H1 (cell line): ENCODE measurements around the gene OLA1. TPM values are rescaled to one million over a fixed set of nuclear protein-coding genes. Genes with fewer than 3 reads are reported as not detected.

ENCODE experiments used
- CTCF ChIA-PET: fragments of 300-600 bp; sonication (Branson Sonifier 250); formaldehyde crosslinking; loops from one replicate; lab custom pipeline; 2021; ENCODE audit not compliant: partially characterized antibody; lab: Charles Lee
- POLR2A ChIA-PET: fragments of 300-600 bp; sonication (Branson Sonifier 250); formaldehyde crosslinking; loops from one replicate; lab custom pipeline; 2021; ENCODE audit warnings: inconsistent platforms; ENCODE audit not compliant: partially characterized antibody; lab: Charles Lee
- DNase-seq, 2 experiments: peaks; one replicate each; pipeline versions ENCODE4 v3.0.0 to v3.0.0-alpha.2; 2010 to 2022; ENCODE audit warnings: low spot score in 2 of 2, low read depth in 1 of 2, mixed read lengths in 1 of 2
- FAIRE-seq: peaks from 2 replicates; lab custom pipeline; 2011; peaks lifted over from hg19 to GRCh38; lab: Jason Lieb, UNC
- H2AFZ ChIP-seq: 2 replicates; pipeline ENCODE4 v1.8.1; 2012; ENCODE audit warnings: low read length, inconsistent platforms
- H2AK5ac ChIP-seq: 2 replicates; pipeline ENCODE4 v1.6.1; 2013; ENCODE audit warnings: low read depth, low read length
- H2BK120ac ChIP-seq: replicated peaks from 2 replicates; pipeline ENCODE3; 2013; ENCODE audit warnings: low read depth, low read length, inconsistent platforms
- H2BK12ac ChIP-seq: 2 replicates; pipeline ENCODE4 v1.6.1; 2013; ENCODE audit warnings: low read depth, low read length
- H2BK15ac ChIP-seq: 2 replicates; pipeline ENCODE4 v1.6.1; 2013; ENCODE audit warnings: low read length
- H2BK20ac ChIP-seq: 2 replicates; pipeline ENCODE4 v1.6.1; 2013; ENCODE audit warnings: low read length
- H2BK5ac ChIP-seq: 2 replicates; pipeline ENCODE4 v1.6.1; 2013; ENCODE audit warnings: low read depth, low read length
- H3K14ac ChIP-seq: 2 replicates; pipeline ENCODE4 v1.6.1; 2013; ENCODE audit warnings: inconsistent platforms; ENCODE audit not compliant: insufficient read length
- H3K18ac ChIP-seq: 2 replicates; pipeline ENCODE4 v1.6.1; 2013; ENCODE audit warnings: low read length; ENCODE audit errors: extremely low read depth
- H3K23ac ChIP-seq: 2 replicates; pipeline ENCODE4 v1.6.1; 2013; ENCODE audit warnings: inconsistent platforms; ENCODE audit not compliant: insufficient read length
- H3K23me2 ChIP-seq: 2 replicates; pipeline ENCODE4 v1.6.1; 2013; ENCODE audit warnings: low read depth, low read length
- H3K27ac ChIP-seq: 2 replicates; pipeline ENCODE4 v1.6.1; 2011; ENCODE audit warnings: low read depth, low read length, inconsistent platforms
- H3K27me3 ChIP-seq, 4 experiments: replicated peaks in 1 of 4; 1 replicate in 1 of 4; 2 replicates in 3 of 4; pipeline versions ENCODE4 v1.6.1 to v1.8.1; 2011 to 2013; ENCODE audit warnings: low read length in 3 of 4, mild to moderate bottlenecking in 3 of 4, inconsistent platforms in 2 of 4, mixed read lengths in 2 of 4, moderate library complexity in 1 of 4; ENCODE audit not compliant: control insufficient read depth in 3 of 4, insufficient read depth in 3 of 4; ENCODE audit errors: extremely low read depth in 1 of 4
- H3K36me3 ChIP-seq, 4 experiments: 2 replicates each; pipeline versions ENCODE4 v1.6.1 to v1.8.1; 2011 to 2013; ENCODE audit warnings: mild to moderate bottlenecking in 4 of 4, low read length in 3 of 4, moderate library complexity in 2 of 4, control low read depth in 1 of 4, inconsistent platforms in 1 of 4; ENCODE audit not compliant: insufficient read depth in 4 of 4, control insufficient read depth in 2 of 4
- H3K4ac ChIP-seq: replicated peaks from 2 replicates; pipeline ENCODE3; 2013; ENCODE audit warnings: low read length, low read depth, mixed read lengths, inconsistent platforms; ENCODE audit not compliant: insufficient read length
- H3K4me1 ChIP-seq, 4 experiments: replicated peaks in 1 of 4; 1 replicate in 1 of 4; 2 replicates in 3 of 4; pipeline versions ENCODE4 v1.6.1 to v1.8.1; 2011 to 2013; ENCODE audit warnings: low read length in 3 of 4, inconsistent platforms in 2 of 4, mixed read lengths in 1 of 4; ENCODE audit not compliant: insufficient read depth in 4 of 4, control insufficient read depth in 3 of 4
- H3K4me2 ChIP-seq, 2 experiments: 2 replicates each; pipeline versions ENCODE4 v1.6.1 to v1.8.1; 2011 to 2013; ENCODE audit warnings: low read depth in 2 of 2, low read length in 2 of 2, control low read depth in 1 of 2, inconsistent platforms in 1 of 2, mild to moderate bottlenecking in 1 of 2; ENCODE audit not compliant: insufficient read depth in 1 of 2
- H3K4me3 ChIP-seq, 4 experiments: fragments of 200-600, 300-600 bp in 1 of 4; sonication (generic), shearing (Covaris generic), sonication (Bioruptor Twin) in 1 of 4; 2 replicates each; pipeline versions ENCODE4 v1.5.1 to v1.8.1; 2011 to 2016; ENCODE audit warnings: low read length in 4 of 4, low read depth in 3 of 4, control low read depth in 2 of 4, inconsistent platforms in 2 of 4, mild to moderate bottlenecking in 2 of 4, mixed read lengths in 1 of 4, moderate library complexity in 1 of 4; ENCODE audit not compliant: insufficient read depth in 2 of 4; ENCODE audit errors: extremely low read depth in 1 of 4
- H3K56ac ChIP-seq: replicated peaks from 2 replicates; pipeline ENCODE3; 2013; ENCODE audit warnings: low read depth, mild to moderate bottlenecking, mixed read lengths, low read length, inconsistent platforms; ENCODE audit not compliant: insufficient read length
- H3K79me1 ChIP-seq: 2 replicates; pipeline ENCODE4 v1.6.1; 2013; ENCODE audit warnings: low read depth, low read length, control low read depth
- H3K79me2 ChIP-seq, 2 experiments: 2 replicates each; pipeline versions ENCODE4 v1.6.1 to v1.8.1; 2012 to 2013; ENCODE audit warnings: low read length in 2 of 2, mild to moderate bottlenecking in 2 of 2, inconsistent platforms in 1 of 2; ENCODE audit not compliant: insufficient read depth in 2 of 2, control insufficient read depth in 1 of 2
- H3K9ac ChIP-seq, 4 experiments: replicated peaks in 1 of 4; 1 replicate in 1 of 4; 2 replicates in 3 of 4; pipeline versions ENCODE4 v1.6.1 to v1.8.1; 2011 to 2013; ENCODE audit warnings: low read depth in 3 of 4, low read length in 3 of 4, control low read depth in 2 of 4, mild to moderate bottlenecking in 2 of 4, moderate library complexity in 2 of 4, inconsistent platforms in 1 of 4; ENCODE audit errors: extremely low read depth in 1 of 4
- H3K9me3 ChIP-seq, 2 experiments: 2 replicates each; pipeline versions ENCODE4 v1.6.1 to v1.8.1; 2012 to 2013; ENCODE audit warnings: mild to moderate bottlenecking in 2 of 2, moderate library complexity in 2 of 2, control low read depth in 1 of 2, inconsistent platforms in 1 of 2, low read depth in 1 of 2, low read length in 1 of 2, mixed read lengths in 1 of 2; ENCODE audit not compliant: insufficient read depth in 2 of 2
- H4K20me1 ChIP-seq, 2 experiments: replicated peaks in 1 of 2; 2 replicates each; pipeline versions ENCODE3 to v1.8.1; 2011 to 2013; ENCODE audit warnings: inconsistent platforms in 2 of 2, low read length in 2 of 2, mild to moderate bottlenecking in 1 of 2; ENCODE audit not compliant: insufficient read depth in 2 of 2, control insufficient read depth in 1 of 2
- H4K5ac ChIP-seq: 2 replicates; pipeline ENCODE4 v1.6.1; 2013; ENCODE audit warnings: low read length, low read depth, mixed read lengths, inconsistent platforms; ENCODE audit not compliant: insufficient read length
- H4K8ac ChIP-seq: 2 replicates; pipeline ENCODE4 v1.8.0; 2013; ENCODE audit warnings: mild to moderate bottlenecking, moderate library complexity, low read length, inconsistent platforms; ENCODE audit not compliant: insufficient read depth; ENCODE audit errors: extremely low read depth
- H4K91ac ChIP-seq: replicated peaks from 2 replicates; pipeline ENCODE3; 2013; ENCODE audit warnings: low read length, mixed read lengths, inconsistent platforms; ENCODE audit not compliant: insufficient read length
- EP300 ChIP-seq, 2 experiments: IDR thresholded peaks; 1 replicate in 1 of 2; 2 replicates in 1 of 2; pipeline ENCODE4 v1.6.1; 2011 to 2012; ENCODE audit warnings: low read depth in 2 of 2, low read length in 2 of 2, mild to moderate bottlenecking in 2 of 2, borderline replicate concordance in 1 of 2, inconsistent platforms in 1 of 2, moderate library complexity in 1 of 2
- HDAC2 ChIP-seq, 2 experiments: fragments of 300-600 bp in 1 of 2; sonication (generic) in 1 of 2; IDR thresholded peaks; 2 replicates each; pipeline ENCODE4 v1.6.1; 2011 to 2012; ENCODE audit warnings: low read depth in 2 of 2, low read length in 2 of 2, mild to moderate bottlenecking in 2 of 2, moderate library complexity in 2 of 2, borderline replicate concordance in 1 of 2, inconsistent platforms in 1 of 2
- JUND ChIP-seq: IDR thresholded peaks from 2 replicates; pipeline ENCODE4 v1.6.1; 2011; ENCODE audit warnings: mild to moderate bottlenecking, improper control_type of control experiment, low read length
- KDM1A ChIP-seq: fragments of 200-600, 300-600 bp; sonication (generic); IDR thresholded peaks from 2 replicates; pipeline ENCODE4 v1.7.1; 2016; ENCODE audit warnings: mild to moderate bottlenecking, low read length, borderline replicate concordance
- PHF8 ChIP-seq: fragments of 200-600 bp; sonication (generic); conservative IDR thresholded peaks from 2 replicates; pipeline ENCODE4 v1.7.1; 2012; ENCODE audit warnings: low read depth, mild to moderate bottlenecking, inconsistent platforms, low read length, moderate library complexity
- RBBP5 ChIP-seq: IDR thresholded peaks from 2 replicates; pipeline ENCODE4 v1.7.1; 2012; ENCODE audit warnings: low read depth, mild to moderate bottlenecking, inconsistent platforms, low read length, moderate library complexity, borderline replicate concordance
- RFX5 ChIP-seq: IDR thresholded peaks from 2 replicates; pipeline ENCODE4 v1.6.1; 2011; ENCODE audit warnings: low read depth, low read length, improper control_type of control experiment, borderline replicate concordance
- RNF2 ChIP-seq: fragments of 200-900, 300-1000 bp; sonication (generic); IDR thresholded peaks from 2 replicates; pipeline ENCODE4 v1.7.1; 2016; ENCODE audit warnings: borderline replicate concordance, low read depth, mild to moderate bottlenecking, antibody characterized with exemption, low read length; ENCODE audit not compliant: poor library complexity, severe bottlenecking; ENCODE audit errors: missing control alignments
- RXRA ChIP-seq: IDR thresholded peaks from 2 replicates; pipeline ENCODE4 v1.6.1; 2011; ENCODE audit warnings: low read depth, mild to moderate bottlenecking, low read length, moderate library complexity; ENCODE audit not compliant: insufficient read depth
- SIRT6 ChIP-seq: IDR thresholded peaks from one replicate; pipeline ENCODE4 v1.7.1; 2012; ENCODE audit warnings: low read length, inconsistent platforms
- SIX5 ChIP-seq: IDR thresholded peaks from 2 replicates; pipeline ENCODE4 v1.6.1; 2011; ENCODE audit warnings: mild to moderate bottlenecking, low read depth, low read length
- TAF1 ChIP-seq: IDR thresholded peaks from 2 replicates; pipeline ENCODE4 v1.6.1; 2011; ENCODE audit warnings: mild to moderate bottlenecking, low read depth, low read length
- TBP ChIP-seq: IDR thresholded peaks from 2 replicates; pipeline ENCODE4 v1.6.1; 2011; ENCODE audit warnings: low read depth, low read length, improper control_type of control experiment
- TCF12 ChIP-seq: IDR thresholded peaks from 2 replicates; pipeline ENCODE4 v1.6.1; 2011; ENCODE audit warnings: low read depth, mild to moderate bottlenecking, low read length
- WGBS, 2 experiments: shearing (Covaris generic) in 1 of 2; methylation state at CpG; one replicate each; pipeline versions ENCODE4 v1.1.6 to v1.1.7; 2013 to 2015; ENCODE audit warnings: low lambda C conversion rate in 2 of 2, mixed read lengths in 2 of 2, inconsistent platforms in 1 of 2, low coverage in 1 of 2, missing lambda C conversion rate in 1 of 2; ENCODE audit not compliant: insufficient replicate concordance in 2 of 2, insufficient coverage in 1 of 2, insufficient read length in 1 of 2; ENCODE audit errors: extremely low coverage in 1 of 2, missing lambda C conversion rate in 1 of 2; 5-methylcytosine and 5-hydroxymethylcytosine counted together
- polyA plus RNA-seq, 7 experiments: library from polyadenylated mRNA; depleted of rRNA in 3 of 7; stranded (reverse) in 5 of 7; unstranded in 2 of 7; fragments of >200 nt in 5 of 7; fragments of 200-250 nt in 2 of 7; gene quantifications; 1 replicate in 5 of 7; 2 replicates in 1 of 7; 4 replicates in 1 of 7; pipeline versions ENCODE4 v1.2.1 to v1.2.3, GENCODE V29; 2011 to 2013; ENCODE audit warnings: missing spikeins in 2 of 7, mixed read lengths in 2 of 7
- total RNA-seq: library from RNA; stranded (reverse); fragmentation: NEBNext Ultra II Directional; extraction: Animal tissue kit (Norgen Biotek cat#: 25700); gene quantifications from 2 replicates; pipeline ENCODE4 v1.2.1, GENCODE V29; 2021

The OLA1 gene
- total and polyA plus RNA-seq, 2 of the 8 experiments (the other 6 are each of a cell fraction or from before 2014, with no cell fraction given) = 39.3 to 158 TPM

- H2BK5ac ChIP-seq = no peak overlapping the region
- H4K20me1 ChIP-seq = peaks cover 0 to 1% of the 10 kb centered on the region in 2 experiments
- H3K79me2 ChIP-seq = peaks cover 0 to 2% of the 10 kb centered on the region in 2 experiments; a peak in 1 of 4 replicates
- no peaks in the 10 kb centered on the region for H3K27me3 ChIP-seq
- FAIRE-seq (no peak), DNase-seq (no peak)
- no peak overlapping the region for H3K9ac ChIP-seq
- H2AFZ ChIP-seq = no peak overlapping the region
- no peak overlapping the region for H3K18ac ChIP-seq
- ChIA-PET POLR2A (no interaction called here), CTCF (interaction anchor here (0.6 to 4.6 kb wide), 7 partner anchors 18 to 874 kb away, joined by 3 to 19 read pairs (median 4); no protein-coding TSS in a partner anchor)
- no peak overlapping the region for H2BK20ac ChIP-seq
- H4K5ac ChIP-seq = no peak overlapping the region
- no peak overlapping the region for H3K4me2 ChIP-seq
- no peak overlapping the region for H2BK15ac ChIP-seq
- no peak overlapping the region for H3K4me3 ChIP-seq
- no peak overlapping the region for H2BK12ac ChIP-seq
- H3K56ac ChIP-seq = no peak overlapping the region
- H3K14ac ChIP-seq = no peak overlapping the region
- H3K23ac ChIP-seq = no peak overlapping the region
- WGBS, 2 experiments = 100% methylated on average over 1 of the region's 1 CpG; no CpG with 5 or more reads in 1 of the 2 experiments
- no peaks in the 10 kb centered on the region for H3K4me1 ChIP-seq
- no peak overlapping the region for H3K4ac ChIP-seq
- no peaks in the 10 kb centered on the region for H3K9me3 ChIP-seq
- H3K27ac ChIP-seq = no peak overlapping the region
- H4K8ac ChIP-seq = no peak overlapping the region
- no peak overlapping the region for H2BK120ac ChIP-seq
- H3K36me3 ChIP-seq = no peaks in the 10 kb centered on the region; a peak in 1 of 8 replicates
- no peak overlapping the region for H4K91ac ChIP-seq
- no peaks in the 10 kb centered on the region; the same call in 1 of the 2 replicates for H3K23me2 ChIP-seq
- H2AK5ac ChIP-seq = no peak overlapping the region
- H3K79me1 ChIP-seq = no peaks in the 10 kb centered on the region; the same call in 1 of the 2 replicates
- TF ChIP-seq RNF2 = no peak
- no peak for TF ChIP-seq TAF1
- TF ChIP-seq RXRA = no peak
- TF ChIP-seq RBBP5 = no peak
- no peak for TF ChIP-seq SIX5
- no peak for TF ChIP-seq SIRT6
- TF ChIP-seq EP300 (IDR thresholded peaks at IDR 0.05; ENCODE audit: borderline replicate concordance in 1 of 2, low read depth in 2 of 2, low read length in 2 of 2) = no peak
- TF ChIP-seq KDM1A = no peak
- no peak for TF ChIP-seq PHF8
- TF ChIP-seq TCF12 = no peak
- no peak for TF ChIP-seq JUND
- TF ChIP-seq HDAC2 (IDR thresholded peaks at IDR 0.05; ENCODE audit: borderline replicate concordance in 1 of 2, low read depth in 2 of 2, low read length in 2 of 2) = no peak
- no peak for TF ChIP-seq TBP
- no peak for TF ChIP-seq RFX5
Observed at GRCh38 chr2:174157053-174157452, 91.3 kb downstream of the OLA1 start.
